Fibroblast of lung (primary cell): ENCODE measurements around the gene MICAL2. TPM values are rescaled to one million over a fixed set of nuclear protein-coding genes. Genes with fewer than 3 reads are reported as not detected.

Experiments used
- DNase-seq, 2 donors: peaks; one replicate each; pipeline versions ENCODE4 v3.0.0 to v3.0.0-alpha.2; 2010; ENCODE audit warnings: low read depth in 2 of 2
- H2AFZ ChIP-seq: 2 replicates; pipeline ENCODE4 v1.5.1; 2012; ENCODE audit warnings: low read length, control low read depth, inconsistent platforms
- H3K27ac ChIP-seq: 2 replicates; pipeline ENCODE4 v1.5.1; 2011; ENCODE audit warnings: low read length, control low read depth; ENCODE audit not compliant: insufficient read depth
- H3K27me3 ChIP-seq: 2 replicates; pipeline ENCODE4 v1.5.1; 2011; ENCODE audit warnings: mild to moderate bottlenecking, low read length; ENCODE audit not compliant: control insufficient read depth, insufficient read depth
- H3K36me3 ChIP-seq: 2 replicates; pipeline ENCODE4 v1.5.1; 2011; ENCODE audit warnings: low read length; ENCODE audit not compliant: control insufficient read depth, insufficient read depth
- H3K4me1 ChIP-seq: 2 replicates; pipeline ENCODE4 v1.5.1; 2011; ENCODE audit warnings: low read length; ENCODE audit not compliant: control insufficient read depth, insufficient read depth; ENCODE audit errors: extremely low read depth
- H3K4me2 ChIP-seq: 2 replicates; pipeline ENCODE4 v1.5.1; 2011; ENCODE audit warnings: low read length, control low read depth; ENCODE audit not compliant: insufficient read depth; ENCODE audit errors: extremely low read depth
- H3K4me3 ChIP-seq, 4 experiments: fragments of 200-600 bp in 1 of 4; sonication (generic) in 1 of 4; replicated peaks in 1 of 4; 2 replicates each; pipeline ENCODE4 v1.5.1; 2011 to 2016; ENCODE audit warnings: low read length in 4 of 4, low read depth in 3 of 4, mild to moderate bottlenecking in 3 of 4, control low read depth in 2 of 4, inconsistent platforms in 1 of 4, mixed read lengths in 1 of 4; ENCODE audit not compliant: insufficient read depth in 1 of 4; ENCODE audit errors: control extremely low read depth in 1 of 4
- H3K79me2 ChIP-seq: 2 replicates; pipeline ENCODE4 v1.5.1; 2012; ENCODE audit warnings: mild to moderate bottlenecking, low read length, inconsistent platforms; ENCODE audit not compliant: control insufficient read depth, insufficient read depth
- H3K9ac ChIP-seq: 2 replicates; pipeline ENCODE4 v1.5.1; 2011; ENCODE audit warnings: mild to moderate bottlenecking, low read length, control low read depth; ENCODE audit not compliant: insufficient read depth
- H3K9me3 ChIP-seq: 2 replicates; pipeline ENCODE4 v1.5.1; 2012; ENCODE audit warnings: low read depth, low read length; ENCODE audit not compliant: control insufficient read depth, insufficient read depth
- H4K20me1 ChIP-seq: 2 replicates; pipeline ENCODE4 v1.5.1; 2011; ENCODE audit warnings: low read length; ENCODE audit not compliant: control insufficient read depth, insufficient read depth; ENCODE audit errors: extremely low read depth
- CTCF ChIP-seq, 2 donors: IDR thresholded peaks in 1 of 2; conservative IDR thresholded peaks in 1 of 2; 1 replicate in 1 of 2; 2 replicates in 1 of 2; pipeline ENCODE4 v1.5.1; 2011 to 2012; ENCODE audit warnings: low read length in 2 of 2, control low read depth in 1 of 2, inconsistent platforms in 1 of 2, low read depth in 1 of 2, mild to moderate bottlenecking in 1 of 2
- EZH2 ChIP-seq: IDR thresholded peaks from 2 replicates; pipeline ENCODE4 v1.5.1; 2012; ENCODE audit warnings: low read length, control low read depth, mild to moderate bottlenecking; ENCODE audit errors: missing control alignments
- polyA plus RNA-seq, 2 donors: library from polyadenylated mRNA; depleted of rRNA in 1 of 2; stranded (reverse) in 1 of 2; unstranded in 1 of 2; fragments of >200 nt; gene quantifications; 2 replicates each; pipeline ENCODE4 v1.2.1, GENCODE V29; 2011 to 2012; ENCODE audit warnings: missing spikeins in 1 of 2
- total RNA-seq: library from RNA; depleted of rRNA; stranded (reverse); fragments of >200 nt; gene quantifications from 2 replicates; pipeline ENCODE4 v1.2.1, GENCODE V29; 2014

The MICAL2 gene
- total and polyA plus RNA-seq, 2 donors (not counting 1 experiment from before 2014, with no cell fraction given) = 78.5 to 275 TPM

- Histone ChIP-seq H3K27me3 (no peaks in the 10 kb centered on the region), H3K9me3 (no peaks in the 10 kb centered on the region), H3K4me3 (no peak overlapping the region), H3K79me2 (peaks cover 35% of the 10 kb centered on the region), H2AFZ (no peak overlapping the region), H3K4me1 (peaks cover 29% of the 10 kb centered on the region), H3K36me3 (peaks cover 2% of the 10 kb centered on the region), H4K20me1 (no peaks in the 10 kb centered on the region), H3K4me2 (no peak overlapping the region), H3K9ac (no peak overlapping the region), H3K27ac (peak overlapping the region; percentile 95)
- TF ChIP-seq EZH2 (no peak), CTCF (conservative IDR thresholded peaks at IDR 0.05 in 1 of 2, IDR thresholded peaks at IDR 0.05 in 1 of 2; ENCODE audit: low read depth in 1 of 2, low read length in 2 of 2) (no peak)
- DNase-seq = peak in 1 of 2 donors; percentile 56
These were observed 74.3 kb downstream of the MICAL2 start for GRCh38 chr11:12184699-12185098.

DNA sequence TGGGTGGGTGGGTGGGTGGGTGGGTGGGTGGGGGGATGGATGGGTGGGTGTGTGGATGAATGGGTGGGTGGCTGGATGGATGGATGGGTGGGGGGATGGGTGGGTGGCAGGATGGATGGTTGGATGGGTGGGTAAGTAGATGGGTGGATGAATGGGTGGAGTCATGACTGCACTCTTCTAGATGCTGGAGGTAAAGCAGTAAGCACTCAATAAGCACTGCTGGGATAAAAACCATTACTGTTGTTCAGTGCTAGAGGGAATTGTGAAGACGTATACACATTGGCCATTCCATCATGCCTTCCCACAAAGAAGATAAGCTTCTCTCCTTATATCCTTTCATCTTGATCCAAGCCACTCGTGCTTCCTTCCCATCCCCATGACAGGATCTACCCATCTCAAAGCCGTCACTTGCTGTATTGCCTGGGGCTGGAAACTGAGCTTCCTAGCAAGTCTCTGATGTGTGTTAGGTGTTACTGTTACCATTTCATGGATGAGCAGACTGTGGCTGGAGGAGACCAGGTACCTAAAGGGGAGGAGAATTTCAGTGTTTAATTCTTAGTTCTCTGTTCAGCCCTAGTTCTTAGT is 74.8 kb downstream of the MICAL2 start:
- no peak for DNase-seq
- Histone ChIP-seq H3K4me3 (no peak overlapping the region), H3K27ac (no peak overlapping the region), H3K36me3 (peaks cover 2% of the 10 kb centered on the region), H3K4me1 (peaks cover 26% of the 10 kb centered on the region), H3K27me3 (no peaks in the 10 kb centered on the region), H3K9ac (no peak overlapping the region), H2AFZ (no peak overlapping the region), H4K20me1 (no peaks in the 10 kb centered on the region), H3K9me3 (no peaks in the 10 kb centered on the region), H3K4me2 (no peak overlapping the region), H3K79me2 (peaks cover 32% of the 10 kb centered on the region)
- TF ChIP-seq CTCF (conservative IDR thresholded peaks at IDR 0.05 in 1 of 2, IDR thresholded peaks at IDR 0.05 in 1 of 2; ENCODE audit: low read depth in 1 of 2, low read length in 2 of 2) (no peak), EZH2 (no peak)

DNA sequence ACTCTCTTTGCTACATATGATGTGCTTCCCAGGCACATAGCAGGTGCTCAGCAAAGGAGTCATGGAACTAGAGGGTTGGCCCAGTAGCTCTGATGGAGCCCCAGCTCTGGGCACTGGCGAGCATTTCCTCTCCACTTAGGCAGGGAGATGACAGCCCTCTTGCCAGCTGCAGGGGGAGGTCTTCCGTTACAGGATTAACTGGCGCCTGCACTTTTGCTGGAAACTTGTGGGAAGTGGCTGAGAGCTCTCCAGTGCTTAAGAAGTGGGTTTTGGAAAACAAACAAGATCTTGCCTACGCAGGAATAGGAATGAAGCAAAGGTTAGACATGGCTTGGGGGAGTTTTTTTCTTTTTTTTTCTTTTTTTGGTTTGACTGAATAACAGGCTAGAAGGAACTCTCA is 75.5 kb downstream of the MICAL2 start:
- H3K4me3 ChIP-seq = no peak overlapping the region
- peak; percentile 71 to 94 for DNase-seq
- no peaks in the 10 kb centered on the region for H3K27me3 ChIP-seq
- H2AFZ ChIP-seq = no peak overlapping the region
- no peaks in the 10 kb centered on the region for H3K9me3 ChIP-seq
- no peak overlapping the region for H3K9ac ChIP-seq
- no peak overlapping the region for H3K27ac ChIP-seq
- TF ChIP-seq CTCF (conservative IDR thresholded peaks at IDR 0.05 in 1 of 2, IDR thresholded peaks at IDR 0.05 in 1 of 2; ENCODE audit: low read depth in 1 of 2, low read length in 2 of 2) (peak in 1 of 2 donors; percentile 12), EZH2 (no peak)
- peaks cover 26% of the 10 kb centered on the region for H3K4me1 ChIP-seq
- H3K79me2 ChIP-seq = peaks cover 27% of the 10 kb centered on the region
- H3K36me3 ChIP-seq = peaks cover 2% of the 10 kb centered on the region
- no peaks in the 10 kb centered on the region for H4K20me1 ChIP-seq
- H3K4me2 ChIP-seq = no peak overlapping the region
